Activated CD4-positive, alpha-beta T cell treated with anti-CD3 and anti-CD28 coated beads, Interleukin-2, Interleukin-6, amounts not matched to agents 100 ng/mL and 50 ng/mL, durations not matched to agents 16 hours and 8 hours (primary cell): ENCODE results near the gene RSF1.

ENCODE experiments used
- DNase-seq: peaks from one replicate; pipeline ENCODE4 v3.0.0-alpha.2; 2020

The RSF1 gene

GRCh38 chr11:77800449-77800848 lies 20.1 kb downstream of the RSF1 start:
- DNase-seq, result no peak

- DNase-seq, result no peak
Observed at GRCh38 chr11:77799338-77799737, 21.2 kb downstream of the RSF1 start.

DNA sequence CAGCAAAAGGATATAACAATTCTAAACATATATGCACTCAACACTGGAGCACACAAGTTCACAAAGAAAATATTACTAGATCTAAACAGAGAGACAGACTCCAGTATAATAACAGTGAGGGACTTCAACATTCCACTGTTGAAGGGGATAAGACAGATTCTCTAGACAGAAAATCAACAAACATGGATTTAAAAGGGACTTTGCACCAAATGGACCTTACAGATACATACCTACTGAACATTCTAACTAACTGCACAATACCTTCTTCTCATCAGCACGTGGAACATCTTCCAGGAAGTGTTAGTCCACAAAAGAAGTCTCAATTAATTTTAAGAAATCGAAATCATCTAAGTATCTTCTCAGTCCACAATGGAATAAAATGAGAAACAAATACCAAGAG lies 26.6 kb downstream of the RSF1 start:
- no peak for DNase-seq

DNA sequence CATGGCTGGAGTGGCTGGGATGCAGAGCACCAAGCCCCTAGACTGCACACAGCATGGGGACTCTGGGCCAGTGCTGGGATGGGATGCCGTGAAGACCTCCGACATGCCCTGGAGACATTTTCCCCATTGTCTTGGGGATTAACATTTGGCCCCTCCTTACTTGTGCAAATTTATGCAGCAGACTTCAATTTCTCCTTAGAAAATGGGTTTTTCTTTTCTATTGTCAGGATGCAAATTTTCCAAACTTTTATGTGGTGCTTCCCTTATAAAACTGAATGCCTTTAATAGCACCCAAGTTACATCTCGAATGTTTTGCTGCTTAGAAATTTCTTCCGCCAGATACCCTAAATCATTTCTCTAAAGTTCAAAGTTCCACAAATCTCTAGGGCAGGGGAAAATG lies 29.2 kb downstream of the RSF1 start:
- DNase-seq, result no peak

GRCh38 chr11:77789731-77790476 lies 30.6 kb downstream of the RSF1 start:
- DNase-seq, result no peak

GRCh38 chr11:77789061-77789730 lies 31.3 kb downstream of the RSF1 start:
- DNase-seq, result no peak

- DNase-seq, result no peak
Observed at GRCh38 chr11:77784572-77784971, 36.0 kb downstream of the RSF1 start.

- no peak for DNase-seq
Observed at GRCh38 chr11:77783025-77783424, 37.5 kb downstream of the RSF1 start.

DNA sequence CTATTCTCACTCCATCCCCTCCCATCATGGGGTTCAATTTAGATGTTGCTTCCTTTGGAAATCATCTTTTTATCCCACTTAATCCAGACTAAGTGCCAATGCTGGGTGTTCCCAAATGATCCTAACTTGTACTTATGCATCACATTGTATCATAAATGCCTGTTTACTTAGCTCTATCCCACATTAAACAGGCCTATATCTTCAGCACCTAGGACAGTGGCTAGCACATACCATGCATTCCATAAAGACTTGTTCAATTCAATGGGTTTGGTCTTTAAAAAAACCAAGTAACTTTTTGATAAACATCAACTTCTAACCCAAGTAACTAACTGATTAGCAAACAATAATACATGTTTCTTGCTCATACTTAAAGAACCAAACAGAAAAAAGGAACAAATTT lies 40.6 kb downstream of the RSF1 start:
- no peak for DNase-seq

DNA sequence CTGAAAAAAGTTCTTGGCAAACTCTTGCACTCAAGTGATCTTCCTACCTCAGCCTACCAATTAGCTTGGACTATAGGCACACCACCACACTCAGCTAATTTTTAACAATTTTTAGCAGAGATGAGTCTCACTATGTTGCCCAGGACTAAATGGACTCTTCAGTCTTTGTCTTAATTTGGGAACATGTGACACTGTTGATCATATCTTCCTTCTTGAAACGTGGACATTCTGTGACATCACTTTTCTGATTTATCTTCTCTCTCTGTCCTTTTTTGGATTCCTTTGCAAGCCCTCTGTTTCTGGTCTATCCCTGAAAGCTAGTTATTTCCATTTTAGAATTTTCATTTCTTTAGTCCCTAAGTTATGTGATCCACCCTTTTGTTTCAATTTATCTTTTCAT lies 42.0 kb downstream of the RSF1 start:
- no peak for DNase-seq

GRCh38 chr11:77778118-77778517 lies 42.4 kb downstream of the RSF1 start:
- DNase-seq, result no peak

- DNase-seq, result peak; percentile 8
Observed at GRCh38 chr11:77776455-77776854, 44.1 kb downstream of the RSF1 start.

DNA sequence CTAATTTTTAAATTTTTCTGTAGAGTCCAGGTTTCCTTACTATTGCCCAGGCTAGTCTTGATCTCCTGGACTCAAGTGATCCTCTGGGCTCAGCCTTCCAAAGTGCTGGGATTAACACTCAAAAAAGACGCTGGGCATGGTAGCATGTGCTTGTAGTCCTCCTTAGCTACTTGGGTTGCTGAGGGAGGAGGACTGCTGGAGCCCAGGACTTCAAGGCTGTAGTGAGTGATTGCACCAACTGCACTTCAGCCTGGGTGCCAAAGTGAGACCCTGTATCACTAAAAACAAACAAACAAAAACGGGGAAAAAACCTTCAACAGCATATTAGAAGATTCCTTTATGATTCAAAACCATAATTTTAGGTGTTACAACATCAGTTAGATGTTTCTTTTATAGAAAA lies 44.6 kb downstream of the RSF1 start:
- DNase-seq, result no peak

GRCh38 chr11:77771135-77771534 lies 49.4 kb downstream of the RSF1 start:
- no peak for DNase-seq

DNA sequence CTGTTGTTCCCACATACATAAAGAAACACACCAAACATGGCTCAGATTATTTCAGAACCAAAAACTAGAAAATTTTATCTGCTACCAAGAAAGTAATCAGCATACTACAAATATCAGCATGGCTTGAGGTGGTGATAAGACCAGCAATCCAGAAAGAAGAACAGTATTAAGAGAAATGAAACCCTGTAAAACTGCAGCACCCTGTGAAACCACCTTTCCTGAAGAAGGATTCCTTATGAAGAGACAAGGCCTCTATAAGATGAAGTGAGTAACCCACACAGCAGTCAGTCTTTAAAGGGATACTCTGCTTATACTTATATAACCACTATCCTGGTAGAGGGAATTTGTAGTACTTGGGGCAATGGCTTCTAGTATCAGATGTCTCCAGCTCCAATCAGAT lies 49.9 kb downstream of the RSF1 start:
- DNase-seq, result no peak

DNA sequence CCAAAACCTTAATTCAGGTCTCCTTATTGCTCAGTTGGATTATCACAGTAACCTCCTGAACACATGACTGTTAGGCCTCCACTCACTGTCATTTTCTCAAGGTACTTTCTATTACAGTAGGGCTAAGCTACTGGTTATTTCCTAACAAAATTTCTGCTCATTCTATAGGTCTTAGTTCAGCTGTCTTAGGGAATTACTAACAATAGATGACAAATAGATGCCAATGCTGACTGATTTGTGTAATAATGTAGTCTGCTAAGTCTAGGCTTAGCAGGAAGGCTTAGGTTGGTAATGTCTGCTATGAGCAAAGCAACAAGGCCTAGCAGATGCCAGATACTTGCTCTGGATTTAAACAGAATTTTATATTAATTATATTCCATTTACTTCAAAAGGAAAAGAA lies 58.1 kb downstream of the RSF1 start:
- no peak for DNase-seq

GRCh38 chr11:77761491-77761890 lies 59.0 kb downstream of the RSF1 start:
- no peak for DNase-seq

- no peak for DNase-seq
Observed at GRCh38 chr11:77758331-77758730, 62.2 kb downstream of the RSF1 start.

GRCh38 chr11:77753230-77753629 lies 67.3 kb downstream of the RSF1 start:
- DNase-seq, result no peak

DNA sequence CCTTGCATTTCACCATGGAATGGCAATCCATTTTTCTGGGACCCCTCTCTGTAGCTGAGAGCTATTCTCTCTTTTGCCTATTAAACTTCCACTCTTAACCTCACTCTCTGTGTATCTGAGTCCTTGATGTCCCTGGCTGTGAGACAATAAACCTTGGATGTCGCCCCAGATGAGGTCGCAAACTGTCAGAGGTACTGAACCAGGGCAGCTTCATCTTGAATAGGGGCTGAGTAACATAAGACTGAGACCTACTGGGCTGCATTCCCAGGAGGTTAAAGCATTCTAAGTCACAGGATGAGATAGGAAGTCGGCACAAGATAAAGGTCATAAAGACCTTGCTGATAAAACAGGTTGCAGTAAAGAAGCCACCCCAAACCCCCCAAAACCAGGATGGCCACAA lies 68.0 kb downstream of the RSF1 start:
- DNase-seq, result no peak

GRCh38 chr11:77750394-77751156 lies 69.9 kb downstream of the RSF1 start:
- no peak for DNase-seq

DNA sequence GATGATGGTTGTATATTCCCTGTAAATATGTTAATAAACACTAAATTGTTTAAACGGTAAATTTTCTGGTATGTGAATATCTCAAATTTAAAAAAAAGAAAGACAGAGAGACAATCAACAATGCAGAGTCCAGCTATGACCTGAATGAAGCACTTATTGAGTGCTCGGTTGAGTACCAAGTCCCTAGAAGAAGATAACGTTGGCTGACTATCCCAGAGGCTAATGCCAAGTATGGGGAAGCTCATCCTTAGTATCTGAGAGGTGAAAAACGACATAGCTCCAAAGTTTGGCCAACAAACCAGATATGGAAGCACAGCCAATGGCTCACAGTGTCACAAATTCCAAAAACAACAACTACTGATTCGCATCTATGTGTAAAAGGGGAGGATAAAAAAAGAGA lies 71.3 kb downstream of the RSF1 start:
- DNase-seq, result no peak

- DNase-seq, result no peak
Observed at GRCh38 chr11:77748266-77748665, 72.3 kb downstream of the RSF1 start.

- no peak for DNase-seq
Observed at GRCh38 chr11:77747381-77747969, 73.0 kb downstream of the RSF1 start.
